ENCODE results near the gene DEFB123.

The DEFB123 gene

DNA sequence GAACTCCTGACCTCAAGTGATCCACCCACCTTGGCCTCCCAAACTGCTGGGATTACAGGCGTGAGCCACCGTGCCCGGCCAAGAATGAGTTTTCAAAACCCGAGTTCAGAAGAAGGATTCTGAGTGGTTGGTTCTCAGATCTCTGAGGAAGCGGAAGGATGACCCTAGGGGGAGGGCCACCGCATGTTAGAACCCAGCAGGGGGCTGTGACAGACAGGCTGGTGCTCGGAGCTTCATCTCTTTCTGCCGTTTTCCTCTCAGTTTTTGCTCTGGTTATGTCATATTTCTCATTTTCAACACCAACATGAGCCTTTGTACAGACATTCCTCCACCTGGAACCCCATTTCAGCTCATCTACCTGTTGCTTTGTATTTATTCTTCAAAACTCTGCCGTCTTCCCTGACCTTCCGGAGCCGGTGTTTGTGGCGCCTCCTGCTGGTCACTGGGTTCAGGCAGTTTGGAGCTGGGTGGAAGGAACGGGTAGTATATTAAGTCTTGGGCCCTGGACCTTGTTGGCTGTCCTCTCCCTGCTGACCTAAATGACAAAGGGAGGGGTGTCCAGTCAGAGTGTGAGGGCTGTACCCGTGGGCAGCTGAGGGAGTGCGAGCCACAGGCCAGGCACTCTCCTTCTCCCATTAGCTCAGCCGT lies at the start of gene DEFB123:
TSS of gene DEFB123 (plus strand) at position 621 of the 648 bp plus-strand sequence. CDS start 67 bp downstream, outside the sequence.
- DNase-seq (ENCODE audit: low spot score) = no peak
- TF ChIP-seq, protein P1, sequence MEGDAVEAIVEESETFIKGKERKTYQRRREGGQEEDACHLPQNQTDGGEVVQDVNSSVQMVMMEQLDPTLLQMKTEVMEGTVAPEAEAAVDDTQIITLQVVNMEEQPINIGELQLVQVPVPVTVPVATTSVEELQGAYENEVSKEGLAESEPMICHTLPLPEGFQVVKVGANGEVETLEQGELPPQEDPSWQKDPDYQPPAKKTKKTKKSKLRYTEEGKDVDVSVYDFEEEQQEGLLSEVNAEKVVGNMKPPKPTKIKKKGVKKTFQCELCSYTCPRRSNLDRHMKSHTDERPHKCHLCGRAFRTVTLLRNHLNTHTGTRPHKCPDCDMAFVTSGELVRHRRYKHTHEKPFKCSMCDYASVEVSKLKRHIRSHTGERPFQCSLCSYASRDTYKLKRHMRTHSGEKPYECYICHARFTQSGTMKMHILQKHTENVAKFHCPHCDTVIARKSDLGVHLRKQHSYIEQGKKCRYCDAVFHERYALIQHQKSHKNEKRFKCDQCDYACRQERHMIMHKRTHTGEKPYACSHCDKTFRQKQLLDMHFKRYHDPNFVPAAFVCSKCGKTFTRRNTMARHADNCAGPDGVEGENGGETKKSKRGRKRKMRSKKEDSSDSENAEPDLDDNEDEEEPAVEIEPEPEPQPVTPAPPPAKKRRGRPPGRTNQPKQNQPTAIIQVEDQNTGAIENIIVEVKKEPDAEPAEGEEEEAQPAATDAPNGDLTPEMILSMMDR (IDR thresholded peaks at IDR 0.05; ENCODE audit: extremely low read depth, insufficient read depth, missing control alignments) = peak; percentile 40
- in situ Hi-C loops (cut with MboI; ENCODE audit: low pct_unique_long_range_greater_than_20kb, low sequenced_read_pairs, unreplicated experiment) = no loop called here

DNA sequence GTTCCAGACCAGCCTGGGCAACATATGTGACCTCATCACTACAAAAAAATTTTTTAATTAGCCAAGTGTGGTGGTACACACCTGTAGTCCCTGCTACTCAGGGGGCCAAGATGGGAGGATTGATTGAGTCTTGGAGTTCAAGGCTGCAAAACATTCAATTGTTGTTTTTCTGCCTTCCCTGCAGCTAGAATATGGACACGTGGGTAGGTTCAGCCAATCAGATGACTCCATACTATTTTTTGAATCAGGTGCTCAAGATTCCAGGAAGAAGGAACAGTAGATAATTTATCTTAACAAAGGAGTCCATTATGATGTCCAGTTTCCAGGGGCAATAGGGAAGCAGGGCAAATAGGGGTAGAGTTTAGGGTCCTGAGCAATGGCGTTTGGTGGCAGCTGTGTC lies 47.6 kb upstream of the DEFB123 start:
- DNase-seq (ENCODE audit: low spot score) = no peak
- in situ Hi-C loops (cut with MboI; ENCODE audit: low pct_unique_long_range_greater_than_20kb, low sequenced_read_pairs, unreplicated experiment) = no loop called here
- TF ChIP-seq, protein P1 (IDR thresholded peaks at IDR 0.05; ENCODE audit: extremely low read depth, insufficient read depth, missing control alignments) = no peak

DNA sequence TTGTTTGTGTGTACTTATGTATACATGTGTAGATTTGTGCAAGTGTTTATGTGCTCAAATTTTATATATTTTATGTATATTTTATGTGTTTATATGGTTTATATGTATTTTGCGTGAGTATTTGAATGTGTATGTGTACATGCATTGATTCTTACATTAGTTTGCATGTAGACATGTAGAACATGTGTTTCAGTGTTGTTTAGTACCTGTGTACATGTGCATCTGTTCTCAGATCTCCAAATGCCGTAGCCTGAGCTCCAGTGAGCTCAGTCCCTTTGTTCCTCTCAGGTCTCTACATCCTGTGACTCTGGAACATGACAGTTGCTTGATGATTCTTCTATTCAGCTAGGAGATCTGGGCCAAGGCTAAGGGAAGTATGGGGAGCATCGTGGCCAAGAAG lies 45.5 kb upstream of the DEFB123 start:
- no peak for DNase-seq (ENCODE audit: low spot score)
- TF ChIP-seq, protein P1 (IDR thresholded peaks at IDR 0.05; ENCODE audit: extremely low read depth, insufficient read depth, missing control alignments) = no peak
- in situ Hi-C loops (cut with MboI; ENCODE audit: low pct_unique_long_range_greater_than_20kb, low sequenced_read_pairs, unreplicated experiment) = no loop called here

GRCh38 chr20:31403886-31404285 lies 36.5 kb upstream of the DEFB123 start:
- DNase-seq (ENCODE audit: low spot score) = no peak
- TF ChIP-seq, protein P1 (IDR thresholded peaks at IDR 0.05; ENCODE audit: extremely low read depth, insufficient read depth, missing control alignments) = no peak
- in situ Hi-C loops (cut with MboI; ENCODE audit: low pct_unique_long_range_greater_than_20kb, low sequenced_read_pairs, unreplicated experiment) = no loop called here

- in situ Hi-C loops (cut with MboI; ENCODE audit: low pct_unique_long_range_greater_than_20kb, low sequenced_read_pairs, unreplicated experiment) = no loop called here
- TF ChIP-seq, protein P1 (IDR thresholded peaks at IDR 0.05; ENCODE audit: extremely low read depth, insufficient read depth, missing control alignments) = no peak
- DNase-seq (ENCODE audit: low spot score) = no peak
Observed at GRCh38 chr20:31406115-31406514, 34.3 kb upstream of the DEFB123 start, which contains the start of gene DEFB121. TSS of gene DEFB121 (minus strand) at chr20:31406215. CDS start at chr20:31406152, 63 bp downstream.

GRCh38 chr20:31410011-31410410 lies 30.4 kb upstream of the DEFB123 start:
- in situ Hi-C loops (cut with MboI; ENCODE audit: low pct_unique_long_range_greater_than_20kb, low sequenced_read_pairs, unreplicated experiment) = no loop called here
- TF ChIP-seq, protein P1 (IDR thresholded peaks at IDR 0.05; ENCODE audit: extremely low read depth, insufficient read depth, missing control alignments) = no peak
- no peak for DNase-seq (ENCODE audit: low spot score)

Data from GM13977 (cell line).